Measurements from ENCODE around the gene ZNF417.
A peak's percentile ranks its signal among the peaks of the same experiment; 100 is the strongest.
"Not testable (repeated sequence)": the region's sequence is repeated elsewhere in the genome, so short reads cannot be mapped to it uniquely, and the experiment has no call there.

The ZNF417 gene

GRCh38 chr19:57916168-57916995, at the start of gene ZNF417:
TSS of gene ZNF417 (minus strand) at chr19:57916592. CDS start at chr19:57916411, 181 bp downstream.
- DNase-seq = peak; percentile 87

- DNase-seq = no peak
Observed at GRCh38 chr19:57964761-57965160, 48.4 kb upstream of the ZNF417 start.

- DNase-seq = no peak
Observed at GRCh38 chr19:57961785-57962184, 45.4 kb upstream of the ZNF417 start.

GRCh38 chr19:57954996-57955395, 38.6 kb upstream of the ZNF417 start:
- no peak for DNase-seq

GRCh38 chr19:57949702-57950101, 33.3 kb upstream of the ZNF417 start:
- DNase-seq = no peak

- no peak for DNase-seq
Observed at GRCh38 chr19:57949296-57949695, 32.9 kb upstream of the ZNF417 start.

GRCh38 chr19:57947419-57948134, 31.2 kb upstream of the ZNF417 start, which contains the start of gene ZNF256:
TSS of gene ZNF256 (minus strand) at chr19:57947706. CDS start at chr19:57947474, 232 bp downstream.
- peak; percentile 96 for DNase-seq

- DNase-seq = no peak
Observed at GRCh38 chr19:57947088-57947418, 30.7 kb upstream of the ZNF417 start.

- DNase-seq = no peak
Observed at GRCh38 chr19:57946316-57946715, 29.9 kb upstream of the ZNF417 start.

GRCh38 chr19:57941593-57941992, 25.2 kb upstream of the ZNF417 start:
- DNase-seq = no peak

- no peak for DNase-seq
Observed at GRCh38 chr19:57935731-57936130, 19.3 kb upstream of the ZNF417 start.

- peak; percentile 81 for DNase-seq
Observed at GRCh38 chr19:57934820-57935665, 18.7 kb upstream of the ZNF417 start, which contains the start of gene ZNF418. TSS of gene ZNF418 (minus strand) at chr19:57935402. CDS start at chr19:57933822, 1,580 bp downstream.

- DNase-seq = no peak
Observed at GRCh38 chr19:57927587-57927986, 11.2 kb upstream of the ZNF417 start.

- DNase-seq = no peak
Observed at GRCh38 chr19:57914531-57914930, 1.9 kb downstream of the ZNF417 start.

- DNase-seq = no peak
Observed at GRCh38 chr19:57907394-57907793, 9.0 kb downstream of the ZNF417 start.

- no peak for DNase-seq
Observed at GRCh38 chr19:57905258-57905657, 11.1 kb downstream of the ZNF417 start.

GRCh38 chr19:57903618-57904184, 12.7 kb downstream of the ZNF417 start:
- no peak for DNase-seq

- DNase-seq = no peak
Observed at GRCh38 chr19:57900311-57900710, 16.1 kb downstream of the ZNF417 start.

GRCh38 chr19:57890706-57891105, 25.7 kb downstream of the ZNF417 start:
- DNase-seq = not testable (repeated sequence)

- DNase-seq = peak; percentile 90
Observed at GRCh38 chr19:57888560-57889231, 27.7 kb downstream of the ZNF417 start, which contains the start of gene ZNF814. TSS of gene ZNF814 (minus strand) at chr19:57889037. CDS start at chr19:57888802, 235 bp downstream.

GRCh38 chr19:57888107-57888559, 28.3 kb downstream of the ZNF417 start:
- DNase-seq = no peak

Data from right forelimb (tissue), 1 donor.